Body of pancreas (tissue), 4 donors: ENCODE measurements around the gene UGT1A8.

Experiments used
- CTCF ChIP-seq, 7 experiments: fragments of 450-650 bp in 4 of 7; fragments of 200-600 bp in 3 of 7; sonication (generic) in 3 of 7; IDR thresholded peaks; one replicate each; pipeline ENCODE4 v1.5.1; 2016 to 2019; ENCODE audit warnings: antibody characterized with exemption in 7 of 7
- POLR2A ChIP-seq, 3 donors: fragments of 450-650 bp; IDR thresholded peaks; one replicate each; pipeline ENCODE4 v1.6.1; 2016; ENCODE audit warnings: antibody characterized with exemption in 3 of 3, mild to moderate bottlenecking in 2 of 3

GRCh38 chr2:233819884-233820773 lies 202.7 kb downstream of the UGT1A8 start:
- TF ChIP-seq CTCF (IDR thresholded peaks at IDR 0.05) (no peak), POLR2A (IDR thresholded peaks at IDR 0.05) (no peak)
